Right ventricle myocardium superior (tissue), 1 donor: Measurements from ENCODE around the gene ODF4. TPM values are rescaled to one million over a fixed set of nuclear protein-coding genes. Genes with fewer than 3 reads are reported as not detected.
A peak's percentile ranks its signal among the peaks of the same experiment; 100 is the strongest.
"Not testable (repeated sequence)": the region's sequence is repeated elsewhere in the genome, so short reads cannot be mapped to it uniquely, and the experiment has no call there.

Experiments used
- ATAC-seq: fragments of 200-7000 bp; cut with Tn5 transposase; one replicate; pipeline ENCODE4 v1.9.1; 2020; ENCODE audit warnings: mild to moderate bottlenecking; ENCODE audit not compliant: poor library complexity
- DNase-seq: peaks from one replicate; pipeline ENCODE4 v3.0.0-alpha.2; 2020
- intact Hi-C: fragments of 100-400 bp; cut with DNase I; formaldehyde crosslinking; loops from one replicate; pipeline ENCODE4 v1.11.2; 2022
- total RNA-seq: library from RNA; stranded (reverse); fragmentation: NEBNext Ultra II Directional; extraction: Animal tissue kit (Norgen Biotek cat#: 25700); gene quantifications from one replicate; pipeline ENCODE4 v1.2.1, GENCODE V29; 2021
- donor health status: DM: no; HTN: yes; CAD: no; lungs with severe emphysema.

The ODF4 gene
- total RNA-seq, 1 donor from 2014 or later, result not detected

- intact Hi-C loops, result no loop called here
- ATAC-seq (no peak), DNase-seq (no peak)
Measured at GRCh38 chr17:8322061-8322460, 17.6 kb upstream of the ODF4 start.

- ATAC-seq (no peak), DNase-seq (no peak)
- intact Hi-C loops, result no loop called here
Measured at GRCh38 chr17:8324132-8324531, 15.5 kb upstream of the ODF4 start.

GRCh38 chr17:8324923-8325322, 14.7 kb upstream of the ODF4 start:
- intact Hi-C loops, result no loop called here
- DNase-seq, result no peak
- ATAC-seq, result no peak

DNA sequence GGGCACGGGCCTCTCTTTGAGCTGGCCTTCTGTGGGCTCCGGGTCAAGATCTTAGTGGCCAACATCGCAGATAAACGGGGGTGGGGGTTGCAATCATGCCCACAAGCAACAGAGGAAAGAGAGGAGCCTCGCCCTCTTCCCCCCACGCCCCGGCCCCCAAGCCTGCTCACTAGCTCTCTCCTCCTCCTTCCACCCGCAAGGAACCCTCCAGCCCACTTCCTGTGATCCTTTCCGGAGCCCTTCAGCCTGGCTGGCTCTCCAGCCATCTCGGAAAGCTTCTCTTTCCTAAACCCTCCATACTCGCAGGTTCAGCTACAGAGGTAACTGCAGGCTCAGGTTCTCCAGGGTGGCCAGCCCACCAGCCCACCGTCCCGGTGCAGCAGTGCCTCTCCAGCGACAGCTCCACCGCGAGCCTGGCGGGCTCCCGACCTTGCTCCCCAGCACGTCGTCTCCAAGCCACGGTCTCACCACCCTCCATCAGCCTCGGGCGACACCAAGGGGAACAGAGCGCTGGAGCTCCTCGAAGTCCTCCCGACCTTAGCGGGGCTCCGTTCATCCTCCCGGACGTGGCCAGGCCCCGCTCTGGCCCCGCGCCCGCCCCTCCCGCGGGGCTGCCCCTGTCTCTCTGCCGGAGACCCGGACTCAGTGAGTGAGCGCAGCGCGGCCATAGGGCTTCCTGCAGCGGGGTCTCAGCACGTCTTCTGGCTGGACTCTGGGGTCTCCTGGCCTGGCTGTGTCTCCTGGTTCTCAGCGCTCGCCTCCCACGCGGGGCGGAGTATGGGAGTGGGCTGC, 12.9 kb upstream of the ODF4 start:
- ATAC-seq (peak; percentile 82), DNase-seq (peak; percentile 63)
- intact Hi-C loops, result no loop called here

- DNase-seq (no peak), ATAC-seq (peak; percentile 37)
- intact Hi-C loops, result no loop called here
Measured at GRCh38 chr17:8327303-8327649, 12.4 kb upstream of the ODF4 start.

- ATAC-seq (no peak), DNase-seq (no peak)
- intact Hi-C loops, result no loop called here
Measured at GRCh38 chr17:8332128-8332527, 7.5 kb upstream of the ODF4 start.

GRCh38 chr17:8332688-8333087, 7.0 kb upstream of the ODF4 start:
- intact Hi-C loops, result no loop called here
- ATAC-seq, result peak; percentile 91
- peak; percentile 63 for DNase-seq

DNA sequence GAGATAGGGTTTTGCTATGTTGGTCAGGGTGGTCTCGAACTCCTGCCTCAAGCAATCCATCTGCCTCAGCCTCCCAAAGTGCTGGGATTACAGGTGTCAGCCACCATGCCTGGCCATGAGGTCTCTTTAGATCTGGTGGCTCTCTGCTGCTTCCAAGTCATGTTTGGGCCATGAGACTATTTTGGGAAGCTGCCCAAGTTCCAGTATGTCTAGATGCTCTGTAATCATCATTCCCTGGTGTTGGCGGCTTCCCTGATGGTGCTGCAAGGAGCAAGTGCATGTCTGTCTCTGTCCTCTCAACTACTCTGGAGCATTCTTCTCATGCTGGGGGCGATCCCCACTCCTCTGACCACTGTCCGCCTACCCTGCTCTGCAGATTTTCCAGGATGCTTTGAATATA, 6.4 kb upstream of the ODF4 start:
- DNase-seq (no peak), ATAC-seq (peak; percentile 68)
- intact Hi-C loops, result no loop called here

GRCh38 chr17:8337802-8338752, 1.6 kb upstream of the ODF4 start:
- intact Hi-C loops, result no loop called here
- ATAC-seq (no peak), DNase-seq (no peak)

DNA sequence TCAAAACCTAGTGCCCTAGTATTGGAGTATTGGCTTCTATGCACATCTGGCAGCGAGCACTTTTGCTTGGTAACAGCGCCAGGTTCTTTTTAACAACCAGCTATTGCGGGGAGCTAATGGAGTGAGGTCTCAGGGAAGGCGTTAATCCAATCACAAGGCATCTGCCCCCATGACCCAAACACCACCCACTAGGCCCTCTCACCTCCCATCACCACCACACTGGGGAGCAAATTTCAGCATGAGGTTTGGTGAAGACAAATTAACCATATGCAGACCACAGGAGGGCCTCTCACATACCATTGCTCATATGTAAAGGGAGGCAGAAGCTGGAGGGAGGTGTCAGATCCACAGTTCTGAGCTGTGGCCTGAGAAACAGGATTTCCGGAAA, 893 bp upstream of the ODF4 start:
- intact Hi-C loops, result no loop called here

DNA sequence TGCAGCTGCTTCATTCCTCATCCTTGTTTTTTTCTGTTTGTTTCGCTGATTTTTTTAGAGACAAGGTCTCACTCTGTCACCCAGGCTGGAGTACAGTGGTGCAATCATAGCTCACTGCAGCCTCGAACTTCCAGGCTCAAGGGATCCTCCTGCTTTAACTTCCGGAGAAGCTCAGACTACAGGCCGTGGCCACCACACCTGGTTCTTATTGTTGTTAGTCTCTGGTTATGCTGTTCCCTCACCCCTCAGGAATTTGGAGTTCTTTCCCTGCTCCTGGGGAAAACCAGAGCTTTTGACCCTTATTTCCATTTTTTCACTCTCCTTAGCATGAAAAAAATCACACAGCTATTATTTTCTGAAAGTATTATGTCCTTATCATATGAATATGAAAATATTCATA, 1.8 kb downstream of the ODF4 start:
- intact Hi-C loops, result no loop called here
- ATAC-seq, result no peak
- DNase-seq, result no peak

More for the DNA sequence above, 893 bp upstream of the ODF4 start:
- no peak for DNase-seq
- no peak for ATAC-seq

- DNase-seq, result no peak
- ATAC-seq, result no peak
- intact Hi-C loops, result no loop called here
Measured at GRCh38 chr17:8345052-8345690, 5.5 kb downstream of the ODF4 start.

DNA sequence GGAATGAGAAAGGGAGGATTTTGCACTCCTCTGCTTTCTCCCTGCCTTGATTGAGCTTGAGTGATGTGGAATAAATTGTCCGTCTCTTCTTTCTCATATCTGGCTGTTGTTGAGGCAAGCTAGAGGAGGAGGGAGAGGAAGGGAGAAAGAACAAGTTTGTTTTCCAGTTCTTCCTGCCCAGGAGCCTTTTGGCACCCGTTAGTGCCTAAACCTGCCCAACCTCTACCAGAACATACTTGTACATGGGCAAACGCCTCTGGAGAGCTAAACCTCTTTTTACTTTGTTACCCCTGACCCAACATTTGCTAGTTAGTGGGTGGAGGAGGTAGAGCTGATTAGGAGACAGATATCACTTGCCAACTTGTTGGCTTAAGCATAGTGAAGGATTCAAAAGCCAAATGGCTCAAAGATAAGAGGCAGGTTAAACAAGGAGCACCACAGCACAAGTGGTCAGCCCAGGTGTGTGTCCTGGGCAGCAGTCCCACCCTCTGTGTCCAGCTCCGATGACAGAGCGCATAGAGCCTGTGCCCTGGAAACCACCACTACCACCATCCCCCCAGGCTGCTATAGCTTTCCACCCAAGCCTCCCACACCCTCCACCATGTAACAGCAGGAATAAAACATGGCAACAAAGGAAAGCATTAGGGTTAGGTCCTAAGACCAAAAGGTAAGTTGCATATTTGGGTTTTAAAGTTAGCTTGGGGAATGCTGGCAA, 6.5 kb downstream of the ODF4 start:
- DNase-seq (no peak), ATAC-seq (no peak)
- intact Hi-C loops, result no loop called here

GRCh38 chr17:8347001-8347400, 7.4 kb downstream of the ODF4 start:
- DNase-seq, ATAC-seq, intact Hi-C loops: not testable (repeated sequence)

GRCh38 chr17:8350339-8350738, 10.7 kb downstream of the ODF4 start:
- intact Hi-C loops, result no loop called here
- ATAC-seq, result no peak

GRCh38 chr17:8353736-8354135, 14.1 kb downstream of the ODF4 start:
- no peak for ATAC-seq
- intact Hi-C loops, result no loop called here
- DNase-seq, result no peak

More at GRCh38 chr17:8350339-8350738, 10.7 kb downstream of the ODF4 start:
- no peak for DNase-seq

GRCh38 chr17:8354236-8354635, 14.6 kb downstream of the ODF4 start:
- ATAC-seq (no peak), DNase-seq (no peak)
- intact Hi-C loops, result no loop called here

DNA sequence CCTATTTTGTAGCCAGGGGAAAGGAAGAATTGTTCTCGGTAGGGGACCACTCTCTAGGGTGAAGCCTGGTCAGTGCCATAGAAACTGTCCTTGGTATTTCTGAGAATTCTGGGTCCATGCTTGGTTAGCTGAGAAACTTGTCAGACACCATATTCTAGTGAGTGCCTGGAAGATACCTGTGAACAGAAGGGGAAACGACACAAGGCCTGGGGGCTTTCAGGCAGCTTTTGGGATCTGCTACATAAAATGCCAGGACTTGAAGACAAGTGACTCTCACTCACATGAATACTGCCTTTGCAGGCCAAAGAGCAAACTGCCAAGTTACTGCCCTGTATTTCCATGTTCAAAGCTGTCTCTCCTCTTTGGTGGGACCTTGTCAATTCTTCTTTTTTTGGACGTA, 18.3 kb downstream of the ODF4 start:
- DNase-seq (no peak), ATAC-seq (no peak)
- intact Hi-C loops, result no loop called here

- intact Hi-C loops, result no loop called here
- peak; percentile 72 for ATAC-seq
Measured at GRCh38 chr17:8359769-8360168, 20.1 kb downstream of the ODF4 start.

More at GRCh38 chr17:8359769-8360168, 20.1 kb downstream of the ODF4 start:
- DNase-seq, result no peak
